Endothelial cell of umbilical vein (primary cell): ENCODE results near the gene AGBL3. TPM values are rescaled to one million over a fixed set of nuclear protein-coding genes. Genes with fewer than 3 reads are reported as not detected.

Experiments
- BruUV-seq: library from RNA; stranded (reverse); fragments of 400-500 nt; replicated peaks from 2 replicates; lab custom pipeline; 2021; lab: Mats Ljungman, UMichigan
- CTCF ChIA-PET: fragments of 300-600, 350-600 bp; sonication (Branson Sonifier 250); formaldehyde crosslinking; loops from one replicate; lab custom pipeline; 2021; ENCODE audit warnings: antibody characterized with exemption, inconsistent platforms; lab: Charles Lee
- POLR2A ChIA-PET: fragments of 300-600, 350-600 bp; sonication (Branson Sonifier 250); formaldehyde crosslinking; loops from one replicate; lab custom pipeline; 2021; ENCODE audit warnings: antibody characterized with exemption, inconsistent platforms; lab: Charles Lee
- DNase-seq: peaks from one replicate; pipeline ENCODE4 v3.0.0-alpha.2; 2011; ENCODE audit warnings: low read depth, low spot score
- FAIRE-seq: peaks from 2 replicates; lab custom pipeline; 2011; peaks lifted over from hg19 to GRCh38; lab: Jason Lieb, UNC
- H2AFZ ChIP-seq: 2 replicates; pipeline ENCODE4 v1.6.0; 2012; ENCODE audit warnings: low read depth, low read length, control low read depth, inconsistent platforms
- H3K27ac ChIP-seq: 2 replicates; pipeline ENCODE4 v1.5.1; 2011; ENCODE audit warnings: low read depth, mild to moderate bottlenecking, control low read depth, low read length, moderate library complexity; ENCODE audit not compliant: insufficient read depth
- H3K27me3 ChIP-seq, 2 experiments: 2 replicates each; pipeline versions ENCODE4 v1.6.0 to v1.6.1; 2011; ENCODE audit warnings: low read length in 2 of 2, mixed read lengths in 1 of 2; ENCODE audit not compliant: control insufficient read depth in 2 of 2, insufficient read depth in 2 of 2
- H3K36me3 ChIP-seq, 2 experiments: 2 replicates in 1 of 2; 3 replicates in 1 of 2; pipeline ENCODE4 v1.5.1; 2011; ENCODE audit warnings: low read length in 2 of 2, mild to moderate bottlenecking in 1 of 2, moderate library complexity in 1 of 2; ENCODE audit not compliant: control insufficient read depth in 2 of 2, insufficient read depth in 2 of 2; ENCODE audit errors: extremely low read depth in 1 of 2
- H3K4me1 ChIP-seq: 3 replicates; pipeline ENCODE4 v1.5.1; 2011; ENCODE audit warnings: mild to moderate bottlenecking, low read length; ENCODE audit not compliant: control insufficient read depth, insufficient read depth; ENCODE audit errors: extremely low read depth
- H3K4me2 ChIP-seq: 2 replicates; pipeline ENCODE4 v1.6.1; 2011; ENCODE audit warnings: low read length, control low read depth, mixed read lengths; ENCODE audit not compliant: insufficient read depth
- H3K4me3 ChIP-seq, 3 experiments: fragments of 200-600 bp in 1 of 3; sonication (generic), shearing (Covaris generic) in 1 of 3; replicated peaks in 1 of 3; 2 replicates each; pipeline ENCODE4 v1.5.1; 2011 to 2016; ENCODE audit warnings: control low read depth in 3 of 3, low read length in 3 of 3, mild to moderate bottlenecking in 2 of 3, inconsistent platforms in 1 of 3, low read depth in 1 of 3, moderate library complexity in 1 of 3; ENCODE audit not compliant: insufficient read depth in 1 of 3
- H3K79me2 ChIP-seq: 2 replicates; pipeline ENCODE4 v1.6.0; 2012; ENCODE audit warnings: low read length, inconsistent platforms; ENCODE audit not compliant: control insufficient read depth, insufficient read depth
- H3K9ac ChIP-seq: replicated peaks from 2 replicates; pipeline ENCODE3; 2011; ENCODE audit warnings: low read length, control low read depth; ENCODE audit not compliant: insufficient read depth; ENCODE audit errors: extremely low read depth
- H3K9me1 ChIP-seq: replicated peaks from 3 replicates; pipeline ENCODE4 v1.6.0; 2011; ENCODE audit warnings: mild to moderate bottlenecking, low read length; ENCODE audit not compliant: control insufficient read depth, insufficient read depth; ENCODE audit errors: extremely low read depth
- H3K9me3 ChIP-seq: replicated peaks from 2 replicates; pipeline ENCODE4 v1.5.1; 2012; ENCODE audit warnings: low read length, inconsistent platforms; ENCODE audit not compliant: control insufficient read depth, insufficient read depth
- H4K20me1 ChIP-seq: replicated peaks from 2 replicates; pipeline ENCODE3; 2011; ENCODE audit warnings: mild to moderate bottlenecking, low read length; ENCODE audit not compliant: control insufficient read depth, insufficient read depth; ENCODE audit errors: extremely low read depth
- EZH2 ChIP-seq: IDR thresholded peaks from 2 replicates; pipeline ENCODE4 v1.6.1; 2012; ENCODE audit warnings: borderline replicate concordance, low read depth, mild to moderate bottlenecking, moderate library complexity, low read length, inconsistent platforms; ENCODE audit not compliant: severe bottlenecking
- FOS ChIP-seq: IDR thresholded peaks from 2 replicates; pipeline ENCODE4 v1.6.1; 2011; ENCODE audit warnings: mild to moderate bottlenecking, low read length, moderate library complexity, borderline replicate concordance; ENCODE audit not compliant: insufficient read depth
- GATA2 ChIP-seq: IDR thresholded peaks from 2 replicates; pipeline ENCODE4 v1.7.0; 2011; ENCODE audit warnings: low read depth, mild to moderate bottlenecking, moderate library complexity, mixed read lengths, low read length; ENCODE audit not compliant: insufficient read length, insufficient read depth
- JUN ChIP-seq: IDR thresholded peaks from 2 replicates; pipeline ENCODE4 v1.6.1; 2011; ENCODE audit warnings: borderline replicate concordance, low read depth; ENCODE audit not compliant: insufficient read length, insufficient read depth
- MAX ChIP-seq: IDR thresholded peaks from 2 replicates; pipeline ENCODE4 v1.6.1; 2011; ENCODE audit not compliant: insufficient read depth, insufficient read length
- MYC ChIP-seq: IDR thresholded peaks from one replicate; pipeline ENCODE4 v1.6.1; 2011; ENCODE audit warnings: mild to moderate bottlenecking, low read depth, low read length
- POLR2A ChIP-seq: IDR thresholded peaks from 2 replicates; pipeline ENCODE4 v1.6.1; 2012; ENCODE audit warnings: low read depth, mild to moderate bottlenecking, control low read depth, low read length
- POLR2AphosphoS5 ChIP-seq: IDR thresholded peaks from 2 replicates; pipeline ENCODE4 v1.6.1; 2012; ENCODE audit warnings: low read depth, mild to moderate bottlenecking, control low read depth, low read length, moderate library complexity; ENCODE audit not compliant: insufficient read depth
- dilution Hi-C: fragments of 300-500 bp; cut with MboI; formaldehyde crosslinking; loops from one replicate; pipeline ENCODE4 v1.15.0; 2019; ENCODE audit warnings: low sequenced_read_pairs; ENCODE audit not compliant: extremely low pct_ligation_motif_present
- intact Hi-C: fragments of 100-400 bp; cut with micrococcal nuclease; formaldehyde crosslinking; loops from one replicate; pipeline ENCODE4 v1.10.0; 2022
- polyA plus RNA-seq, 4 experiments: library from polyadenylated mRNA; depleted of rRNA in 3 of 4; stranded (reverse) in 3 of 4; unstranded in 1 of 4; fragments of >200 nt; gene quantifications; 2 replicates each; pipeline versions ENCODE4 v1.2.1 to v1.2.3, GENCODE V29; 2011 to 2012; ENCODE audit warnings: missing spikeins in 1 of 4
- total RNA-seq: library from RNA; stranded (reverse); gene quantifications from 2 replicates; pipeline ENCODE4 v1.2.3, GENCODE V29; 2021
- TF ChIP-seq, protein P1 (sequence below), 2 donors: IDR thresholded peaks; 1 replicate in 1 of 2; 2 replicates in 1 of 2; pipeline ENCODE4 v1.5.1; 2011; ENCODE audit warnings: low read length in 2 of 2, mild to moderate bottlenecking in 2 of 2, moderate library complexity in 2 of 2, control low read depth in 1 of 2, inconsistent platforms in 1 of 2, low read depth in 1 of 2; ENCODE audit not compliant: insufficient read depth in 1 of 2; ENCODE audit errors: extremely low read depth in 1 of 2

Gene AGBL3
- total and polyA plus RNA-seq, 2 donors (not counting 3 experiments of a cell fraction or from before 2014, with no cell fraction given), result 0.97 to 3.2 TPM

- H3K27ac ChIP-seq, result no peak overlapping the region
- intact Hi-C loops (no loop called here), dilution Hi-C loops (no loop called here)
- no peak overlapping the region for H3K4me2 ChIP-seq
- no peaks in the 10 kb centered on the region for H3K9me3 ChIP-seq
- no peaks in the 10 kb centered on the region for H4K20me1 ChIP-seq
- TF ChIP-seq FOS (no peak), POLR2AphosphoS5 (no peak), POLR2A (no peak), GATA2 (no peak), JUN (no peak), MYC (no peak), EZH2 (no peak), MAX (no peak)
- TF ChIP-seq, protein P1, sequence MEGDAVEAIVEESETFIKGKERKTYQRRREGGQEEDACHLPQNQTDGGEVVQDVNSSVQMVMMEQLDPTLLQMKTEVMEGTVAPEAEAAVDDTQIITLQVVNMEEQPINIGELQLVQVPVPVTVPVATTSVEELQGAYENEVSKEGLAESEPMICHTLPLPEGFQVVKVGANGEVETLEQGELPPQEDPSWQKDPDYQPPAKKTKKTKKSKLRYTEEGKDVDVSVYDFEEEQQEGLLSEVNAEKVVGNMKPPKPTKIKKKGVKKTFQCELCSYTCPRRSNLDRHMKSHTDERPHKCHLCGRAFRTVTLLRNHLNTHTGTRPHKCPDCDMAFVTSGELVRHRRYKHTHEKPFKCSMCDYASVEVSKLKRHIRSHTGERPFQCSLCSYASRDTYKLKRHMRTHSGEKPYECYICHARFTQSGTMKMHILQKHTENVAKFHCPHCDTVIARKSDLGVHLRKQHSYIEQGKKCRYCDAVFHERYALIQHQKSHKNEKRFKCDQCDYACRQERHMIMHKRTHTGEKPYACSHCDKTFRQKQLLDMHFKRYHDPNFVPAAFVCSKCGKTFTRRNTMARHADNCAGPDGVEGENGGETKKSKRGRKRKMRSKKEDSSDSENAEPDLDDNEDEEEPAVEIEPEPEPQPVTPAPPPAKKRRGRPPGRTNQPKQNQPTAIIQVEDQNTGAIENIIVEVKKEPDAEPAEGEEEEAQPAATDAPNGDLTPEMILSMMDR (IDR thresholded peaks at IDR 0.05; ENCODE audit: extremely low read depth in 1 of 2, insufficient read depth in 1 of 2, low read depth in 1 of 2, low read length in 2 of 2), result no peak
- ChIA-PET CTCF (interaction anchor here (1.2 kb wide), 1 partner anchor 8 kb away, joined by 3 read pairs; no protein-coding TSS in a partner anchor), POLR2A (no interaction called here)
- H3K4me3 ChIP-seq, result no peak overlapping the region
- H3K79me2 ChIP-seq, result no peaks in the 10 kb centered on the region
- DNase-seq, result no peak
- no peaks in the 10 kb centered on the region for H3K27me3 ChIP-seq
- no peak overlapping the region for H3K9ac ChIP-seq
- H3K36me3 ChIP-seq, result peaks cover 0 to 2% of the 10 kb centered on the region in 2 experiments
- no TSS peak for BruUV-seq
- no peak overlapping the region for H2AFZ ChIP-seq
- H3K9me1 ChIP-seq, result no peaks in the 10 kb centered on the region
- FAIRE-seq, result no peak
- no peaks in the 10 kb centered on the region for H3K4me1 ChIP-seq
Measured at GRCh38 chr7:135001390-135002165, 15.3 kb downstream of the AGBL3 start.
